Progenitor cell of endocrine pancreas (in vitro differentiated cells): ENCODE results near the gene SPATA24. TPM values are rescaled to one million over a fixed set of nuclear protein-coding genes. Genes with fewer than 3 reads are reported as not detected.
"Not testable (repeated sequence)": the region's sequence is repeated elsewhere in the genome, so short reads cannot be mapped to it uniquely, and the experiment has no call there.

ENCODE experiments used
- DNase-seq: peaks from one replicate; pipeline ENCODE4 v3.0.0; 2021; ENCODE audit warnings: low spot score; ENCODE audit not compliant: unreplicated experiment
- H3K27ac Mint-ChIP-seq: 2 replicates; pipeline ENCODE4 v1.8.0; 2021; ENCODE audit warnings: mild to moderate bottlenecking, moderate library complexity, mixed read lengths
- H3K27me3 Mint-ChIP-seq: 2 replicates; pipeline ENCODE4 v1.8.0; 2021; ENCODE audit warnings: mixed read lengths
- H3K36me3 Mint-ChIP-seq: 2 replicates; pipeline ENCODE4 v1.8.0; 2022; ENCODE audit warnings: mixed read lengths; ENCODE audit not compliant: insufficient read depth
- H3K4me1 Mint-ChIP-seq: 2 replicates; pipeline ENCODE4 v1.8.0; 2021; ENCODE audit warnings: low read depth, mixed read lengths
- H3K4me3 Mint-ChIP-seq: 2 replicates; pipeline ENCODE4 v1.8.0; 2021; ENCODE audit warnings: low read depth, mild to moderate bottlenecking, moderate library complexity, mixed read lengths
- H3K9me3 Mint-ChIP-seq: 2 replicates; pipeline ENCODE4 v1.8.0; 2021; ENCODE audit warnings: low read depth, mixed read lengths
- total RNA-seq: library from RNA; stranded (reverse); gene quantifications from 2 replicates; pipeline ENCODE4 v1.2.1, GENCODE V29; 2021
- TF ChIP-seq, protein P1 (sequence below): fragments of 200-600 bp; sonication (generic); IDR thresholded peaks from one replicate; pipeline ENCODE4 v1.5.0; 2021; ENCODE audit warnings: antibody characterized with exemption, mild to moderate bottlenecking; ENCODE audit not compliant: unreplicated experiment

Gene SPATA24
- total RNA-seq, 1 donor from 2014 or later: 13.9 TPM

DNA sequence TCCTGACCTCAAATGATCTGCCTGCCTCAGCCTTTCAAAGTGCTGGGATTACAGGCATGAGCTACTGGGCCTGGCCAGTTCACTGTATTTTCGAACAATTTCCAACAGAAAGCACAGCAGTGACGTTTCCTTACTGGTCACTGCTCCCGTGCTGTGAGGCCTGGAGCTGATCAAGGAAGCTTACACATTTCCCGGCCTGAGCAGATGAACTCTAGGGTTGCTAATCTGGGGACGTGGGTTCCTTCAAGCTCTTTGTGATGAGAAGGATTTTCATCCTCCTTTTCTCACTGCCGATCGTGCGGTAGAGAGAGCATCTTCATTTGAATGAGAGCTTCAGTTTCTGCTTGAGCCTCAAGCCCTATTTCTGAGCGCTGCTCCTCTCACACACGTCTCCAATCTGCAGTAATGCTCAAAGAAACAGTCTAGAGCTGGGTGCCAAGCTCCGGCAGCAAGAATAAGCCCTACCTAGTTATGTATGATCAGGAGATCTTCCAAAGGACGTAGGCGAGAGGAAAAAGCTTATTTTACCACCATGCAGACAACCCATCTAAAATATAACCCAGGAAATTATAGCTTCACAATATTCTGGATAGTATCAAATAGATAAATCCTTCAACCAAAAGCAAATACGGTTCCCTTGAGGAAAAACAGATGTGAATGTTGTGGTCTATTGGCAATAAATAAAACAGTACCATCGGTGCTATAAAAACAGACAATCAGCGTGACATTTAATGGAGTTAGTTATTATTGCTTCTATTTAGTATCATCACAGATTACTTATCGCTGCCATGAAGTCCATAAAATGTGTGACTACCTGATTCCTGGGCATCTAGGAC, 7.3 kb upstream of the SPATA24 start:
- H3K36me3 Mint-ChIP-seq: peaks cover 2% of the 10 kb centered on the region
- no peaks in the 10 kb centered on the region for H3K27me3 Mint-ChIP-seq
- no peaks in the 10 kb centered on the region for H3K9me3 Mint-ChIP-seq
- H3K27ac Mint-ChIP-seq: no peak overlapping the region
- H3K4me3 Mint-ChIP-seq: no peak overlapping the region
- DNase-seq: no peak
- H3K4me1 Mint-ChIP-seq: no peaks in the 10 kb centered on the region
- TF ChIP-seq, protein P1, sequence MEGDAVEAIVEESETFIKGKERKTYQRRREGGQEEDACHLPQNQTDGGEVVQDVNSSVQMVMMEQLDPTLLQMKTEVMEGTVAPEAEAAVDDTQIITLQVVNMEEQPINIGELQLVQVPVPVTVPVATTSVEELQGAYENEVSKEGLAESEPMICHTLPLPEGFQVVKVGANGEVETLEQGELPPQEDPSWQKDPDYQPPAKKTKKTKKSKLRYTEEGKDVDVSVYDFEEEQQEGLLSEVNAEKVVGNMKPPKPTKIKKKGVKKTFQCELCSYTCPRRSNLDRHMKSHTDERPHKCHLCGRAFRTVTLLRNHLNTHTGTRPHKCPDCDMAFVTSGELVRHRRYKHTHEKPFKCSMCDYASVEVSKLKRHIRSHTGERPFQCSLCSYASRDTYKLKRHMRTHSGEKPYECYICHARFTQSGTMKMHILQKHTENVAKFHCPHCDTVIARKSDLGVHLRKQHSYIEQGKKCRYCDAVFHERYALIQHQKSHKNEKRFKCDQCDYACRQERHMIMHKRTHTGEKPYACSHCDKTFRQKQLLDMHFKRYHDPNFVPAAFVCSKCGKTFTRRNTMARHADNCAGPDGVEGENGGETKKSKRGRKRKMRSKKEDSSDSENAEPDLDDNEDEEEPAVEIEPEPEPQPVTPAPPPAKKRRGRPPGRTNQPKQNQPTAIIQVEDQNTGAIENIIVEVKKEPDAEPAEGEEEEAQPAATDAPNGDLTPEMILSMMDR: no peak

DNA sequence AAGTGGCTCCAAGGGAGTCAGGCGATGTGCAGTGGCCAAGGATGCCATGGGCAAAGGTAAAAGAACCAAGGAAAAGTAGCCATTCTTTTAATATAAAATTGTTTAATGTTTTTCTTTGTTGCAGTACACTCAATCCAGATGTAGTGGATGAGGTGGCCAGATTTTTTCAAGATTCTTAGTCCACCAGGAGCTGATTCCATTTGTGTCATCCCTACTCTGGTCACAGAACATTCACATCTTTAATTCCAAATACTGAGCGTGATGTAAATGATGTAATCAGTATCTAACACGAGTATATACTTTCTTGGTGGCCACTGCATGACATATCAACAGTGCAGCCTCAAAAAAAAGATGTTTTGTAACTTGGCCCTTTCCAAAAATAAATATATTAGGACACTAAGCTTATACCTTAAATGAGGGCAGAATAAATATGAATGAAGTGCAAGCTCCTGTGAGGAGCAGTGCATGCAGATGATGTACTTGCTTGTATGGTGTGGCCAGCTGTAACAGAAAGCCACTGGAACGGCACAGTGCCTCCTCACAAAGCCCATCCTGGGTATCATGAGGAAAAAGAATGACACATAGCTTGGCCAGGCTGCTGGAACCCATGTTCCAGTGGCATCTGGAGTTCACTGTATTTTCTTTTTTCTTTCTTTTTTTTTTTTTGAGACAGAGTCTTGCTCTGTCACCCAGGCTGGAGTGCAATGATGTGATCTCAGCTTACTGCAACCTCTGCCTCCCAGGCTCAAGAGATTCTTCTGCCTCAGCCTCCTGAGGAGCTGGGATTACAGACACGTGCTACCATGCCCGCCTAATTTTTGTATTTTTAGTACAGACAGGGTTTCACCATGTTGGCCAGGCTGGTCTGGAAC, 6.5 kb upstream of the SPATA24 start:
- no peak for DNase-seq
- no peaks in the 10 kb centered on the region for H3K27me3 Mint-ChIP-seq
- H3K36me3 Mint-ChIP-seq: peaks cover 2% of the 10 kb centered on the region
- no peak overlapping the region for H3K27ac Mint-ChIP-seq
- H3K9me3 Mint-ChIP-seq: no peaks in the 10 kb centered on the region
- H3K4me1 Mint-ChIP-seq: no peaks in the 10 kb centered on the region
- H3K4me3 Mint-ChIP-seq: no peak overlapping the region
- TF ChIP-seq, protein P1: no peak

DNA sequence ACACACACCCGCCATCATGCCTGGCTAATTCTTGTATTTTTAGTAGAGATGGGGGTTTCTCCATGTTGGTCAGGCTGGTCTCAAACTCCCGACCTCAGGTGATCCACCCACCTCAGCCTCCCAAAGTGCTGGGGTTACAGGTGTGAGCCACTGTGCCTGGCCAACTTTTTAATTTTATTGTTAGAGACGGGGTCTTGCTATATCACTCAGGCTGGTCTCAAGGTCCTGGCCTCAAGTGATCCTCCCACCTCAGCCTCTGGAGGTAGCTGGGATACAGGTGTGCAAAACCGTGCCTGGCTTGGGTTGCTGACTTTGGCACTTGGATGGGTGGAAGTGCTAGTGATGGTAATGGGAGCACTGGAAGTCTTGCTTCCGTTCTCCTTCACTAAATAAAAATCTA, 5.2 kb upstream of the SPATA24 start:
- not testable (repeated sequence) for H3K27ac Mint-ChIP-seq, H3K36me3 Mint-ChIP-seq, DNase-seq, H3K27me3 Mint-ChIP-seq, H3K4me1 Mint-ChIP-seq, H3K4me3 Mint-ChIP-seq, H3K9me3 Mint-ChIP-seq

DNA sequence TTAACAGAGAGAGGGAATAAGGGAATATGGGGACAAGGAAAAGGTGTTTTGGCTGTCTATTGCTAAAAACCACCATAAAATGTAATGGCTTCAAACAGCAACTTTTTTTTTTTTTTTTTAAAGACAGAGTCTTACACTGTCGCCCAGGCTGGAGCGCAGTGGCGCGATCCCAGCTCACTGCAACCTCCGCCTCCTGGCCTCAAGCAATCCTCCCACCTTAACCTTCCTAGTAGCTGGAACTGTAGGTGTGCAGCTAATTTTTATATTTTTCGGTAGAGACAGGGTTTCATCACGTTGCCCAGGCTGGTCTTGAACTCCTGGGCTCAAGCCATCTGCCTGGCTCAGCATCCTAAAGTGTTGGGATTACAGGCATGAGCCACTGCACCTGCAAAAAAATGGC, 4.3 kb upstream of the SPATA24 start:
- TF ChIP-seq, protein P1: no peak
- Mint-ChIP-seq H3K27ac (no peak overlapping the region), H3K27me3 (no peaks in the 10 kb centered on the region), H3K4me3 (no peak overlapping the region), H3K36me3 (no peaks in the 10 kb centered on the region), H3K4me1 (peaks cover 7% of the 10 kb centered on the region), H3K9me3 (no peaks in the 10 kb centered on the region)
- no peak for DNase-seq

DNA sequence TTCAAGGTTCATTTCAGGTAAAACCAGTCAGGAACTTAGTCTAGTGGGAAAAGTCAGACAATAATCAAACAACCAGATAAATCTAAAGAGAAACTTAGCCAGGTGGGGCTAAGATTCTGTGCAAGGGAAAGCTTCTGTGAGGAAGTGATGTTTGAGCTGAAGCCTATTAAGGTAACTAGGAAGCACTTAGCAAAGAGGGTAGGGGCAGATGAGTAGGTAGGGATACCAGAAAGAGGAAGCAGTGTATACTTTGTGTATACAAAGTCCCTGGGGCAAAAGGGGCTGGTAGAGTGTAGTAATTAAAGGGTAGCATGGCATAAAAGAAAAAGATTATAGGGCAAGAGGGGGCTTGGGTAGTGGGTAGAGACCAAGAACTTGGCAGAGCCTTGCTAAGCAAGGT, 3.6 kb upstream of the SPATA24 start:
- Mint-ChIP-seq H3K9me3 (no peaks in the 10 kb centered on the region), H3K27me3 (no peaks in the 10 kb centered on the region), H3K4me3 (no peak overlapping the region), H3K4me1 (peaks cover 13% of the 10 kb centered on the region), H3K36me3 (no peaks in the 10 kb centered on the region), H3K27ac (no peak overlapping the region)
- no peak for DNase-seq
- TF ChIP-seq, protein P1: no peak
